Measurements from ENCODE around the gene PARP16. TPM values are rescaled to one million over a fixed set of nuclear protein-coding genes. Genes with fewer than 3 reads are reported as not detected.

Gene PARP16
- total RNA-seq, 3 donors from 2014 or later (not counting 1 experiment from before 2014, with no cell fraction given) = 11.7 to 19.3 (median 16.4) TPM

DNA sequence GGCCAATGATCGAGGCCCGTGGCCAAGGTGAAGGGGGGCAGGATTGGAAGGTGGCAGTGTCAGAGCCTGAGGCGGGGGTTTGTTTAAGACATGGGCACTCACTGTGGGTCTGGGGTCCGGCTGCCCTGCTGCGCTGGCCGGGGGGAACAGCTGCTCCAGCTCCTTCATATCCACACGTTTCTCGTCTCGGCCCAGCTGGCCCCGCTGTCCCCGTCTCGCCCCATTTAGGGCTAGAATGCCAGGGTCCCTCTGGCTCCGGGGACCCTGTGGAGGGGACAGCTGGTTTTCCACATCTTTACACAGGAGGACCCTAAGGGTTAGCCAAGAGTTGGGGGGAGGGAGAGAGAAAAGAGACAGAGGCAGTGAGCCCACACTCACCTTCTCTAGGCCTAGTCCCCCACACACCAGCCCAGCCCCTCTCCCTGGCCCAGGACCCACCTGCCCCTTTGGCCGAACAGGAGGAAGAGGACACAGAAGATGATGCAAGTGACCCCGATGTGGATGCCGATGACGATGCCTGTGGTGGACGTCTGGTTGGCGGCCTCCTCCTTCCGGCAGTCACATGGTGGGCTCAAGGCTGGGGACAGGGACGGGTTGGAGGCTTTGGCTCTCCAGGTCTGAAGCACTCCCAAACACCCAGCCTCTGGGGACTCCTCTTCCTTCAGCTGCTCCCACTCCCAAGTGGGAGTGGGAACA is 42.8 kb upstream of the PARP16 start:
- no peaks in the 10 kb centered on the region for H3K4me1 Mint-ChIP-seq
- H3K36me3 ChIP-seq (ENCODE audit: control insufficient read depth, insufficient read depth, low read length) = no peaks in the 10 kb centered on the region
- WGBS (ENCODE audit: insufficient coverage) = 92% methylated on average over 21 of the region's 21 CpGs
- H3K4me3 ChIP-seq (ENCODE audit: low read length) = no peak overlapping the region
- H3K4me3 Mint-ChIP-seq = no peak overlapping the region
- DNase-seq (no peak), ATAC-seq (no peak)
- no peaks in the 10 kb centered on the region for H3K9me3 ChIP-seq (ENCODE audit: control insufficient read depth, insufficient read depth, low read length)
- no peak overlapping the region for H3K27ac Mint-ChIP-seq
- H3K27ac ChIP-seq (ENCODE audit: low read length) = no peak overlapping the region
- peaks cover 5% of the 10 kb centered on the region for H3K27me3 ChIP-seq (ENCODE audit: control insufficient read depth, insufficient read depth, low read length)
- intact Hi-C loops (cut with micrococcal nuclease) = no loop called here
- H3K27me3 Mint-ChIP-seq (ENCODE audit: low read depth in 2 of 2) = no peaks in the 10 kb centered on the region
- no peaks in the 10 kb centered on the region for H3K36me3 Mint-ChIP-seq
- no peaks in the 10 kb centered on the region for H3K9me3 Mint-ChIP-seq
- TF ChIP-seq, protein P1, sequence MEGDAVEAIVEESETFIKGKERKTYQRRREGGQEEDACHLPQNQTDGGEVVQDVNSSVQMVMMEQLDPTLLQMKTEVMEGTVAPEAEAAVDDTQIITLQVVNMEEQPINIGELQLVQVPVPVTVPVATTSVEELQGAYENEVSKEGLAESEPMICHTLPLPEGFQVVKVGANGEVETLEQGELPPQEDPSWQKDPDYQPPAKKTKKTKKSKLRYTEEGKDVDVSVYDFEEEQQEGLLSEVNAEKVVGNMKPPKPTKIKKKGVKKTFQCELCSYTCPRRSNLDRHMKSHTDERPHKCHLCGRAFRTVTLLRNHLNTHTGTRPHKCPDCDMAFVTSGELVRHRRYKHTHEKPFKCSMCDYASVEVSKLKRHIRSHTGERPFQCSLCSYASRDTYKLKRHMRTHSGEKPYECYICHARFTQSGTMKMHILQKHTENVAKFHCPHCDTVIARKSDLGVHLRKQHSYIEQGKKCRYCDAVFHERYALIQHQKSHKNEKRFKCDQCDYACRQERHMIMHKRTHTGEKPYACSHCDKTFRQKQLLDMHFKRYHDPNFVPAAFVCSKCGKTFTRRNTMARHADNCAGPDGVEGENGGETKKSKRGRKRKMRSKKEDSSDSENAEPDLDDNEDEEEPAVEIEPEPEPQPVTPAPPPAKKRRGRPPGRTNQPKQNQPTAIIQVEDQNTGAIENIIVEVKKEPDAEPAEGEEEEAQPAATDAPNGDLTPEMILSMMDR (IDR thresholded peaks at IDR 0.05) = no peak
- H3K4me1 ChIP-seq (ENCODE audit: control insufficient read depth, insufficient read depth, low read length) = no peaks in the 10 kb centered on the region

GRCh38 chr15:65328506-65329287 is 42.0 kb upstream of the PARP16 start:
- intact Hi-C loops (cut with micrococcal nuclease) = no loop called here
- H3K4me3 ChIP-seq (ENCODE audit: low read length) = no peak overlapping the region
- no peaks in the 10 kb centered on the region for H3K36me3 Mint-ChIP-seq
- TF ChIP-seq, protein P1 (IDR thresholded peaks at IDR 0.05) = no peak
- peaks cover 5% of the 10 kb centered on the region for H3K27me3 ChIP-seq (ENCODE audit: control insufficient read depth, insufficient read depth, low read length)
- H3K4me1 Mint-ChIP-seq = no peaks in the 10 kb centered on the region
- H3K36me3 ChIP-seq (ENCODE audit: control insufficient read depth, insufficient read depth, low read length) = no peaks in the 10 kb centered on the region
- ATAC-seq = no peak
- H3K27ac Mint-ChIP-seq = no peak overlapping the region
- no peak for DNase-seq
- WGBS (ENCODE audit: insufficient coverage) = 84% methylated on average over 21 of the region's 21 CpGs
- no peaks in the 10 kb centered on the region for H3K27me3 Mint-ChIP-seq (ENCODE audit: low read depth in 2 of 2)
- no peaks in the 10 kb centered on the region for H3K9me3 ChIP-seq (ENCODE audit: control insufficient read depth, insufficient read depth, low read length)
- H3K27ac ChIP-seq (ENCODE audit: low read length) = no peak overlapping the region
- no peak overlapping the region for H3K4me3 Mint-ChIP-seq
- H3K4me1 ChIP-seq (ENCODE audit: control insufficient read depth, insufficient read depth, low read length) = no peaks in the 10 kb centered on the region
- no peaks in the 10 kb centered on the region for H3K9me3 Mint-ChIP-seq

DNA sequence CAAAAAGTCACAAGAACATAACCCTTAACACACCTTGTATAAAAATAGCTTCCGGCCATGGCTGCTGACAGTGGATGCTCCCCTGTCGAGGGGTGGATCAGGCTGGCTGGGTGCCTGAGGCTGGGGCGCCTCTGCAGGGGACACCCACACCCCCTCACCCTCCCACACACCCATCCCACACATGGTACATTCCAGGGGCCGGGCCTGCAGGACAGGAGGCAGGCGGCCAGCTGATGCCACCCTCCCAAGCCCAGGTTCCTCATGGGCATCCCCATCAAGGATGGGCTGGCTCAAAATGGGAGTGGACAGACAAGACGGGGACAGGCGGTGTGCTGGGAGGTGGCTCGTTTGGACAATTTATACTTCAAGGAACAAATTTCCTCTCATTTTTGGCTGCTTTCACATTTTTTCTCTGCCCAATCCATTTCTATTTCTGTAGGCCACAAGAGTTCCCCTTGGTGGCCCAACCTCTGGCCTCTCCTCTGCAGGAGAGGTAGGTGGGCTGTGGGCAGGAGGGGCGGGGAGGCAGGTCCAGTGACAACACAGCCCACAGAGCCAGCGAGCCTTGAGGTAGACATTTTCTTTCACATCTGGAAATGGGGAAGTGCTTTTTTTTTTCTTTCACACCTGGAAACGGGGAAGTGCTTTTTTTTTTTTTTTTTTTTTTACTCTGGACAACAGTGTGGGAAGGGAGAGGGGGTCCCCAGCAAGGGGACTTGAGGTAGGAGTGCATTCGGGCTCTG is 41.1 kb upstream of the PARP16 start:
- no peaks in the 10 kb centered on the region for H3K36me3 Mint-ChIP-seq
- DNase-seq (no peak), ATAC-seq (no peak)
- H3K4me3 ChIP-seq (ENCODE audit: low read length) = no peak overlapping the region
- H3K27ac ChIP-seq (ENCODE audit: low read length) = no peak overlapping the region
- H3K27ac Mint-ChIP-seq = no peak overlapping the region
- H3K9me3 Mint-ChIP-seq = no peaks in the 10 kb centered on the region
- TF ChIP-seq, protein P1 (IDR thresholded peaks at IDR 0.05) = no peak
- no peaks in the 10 kb centered on the region for H3K27me3 Mint-ChIP-seq (ENCODE audit: low read depth in 2 of 2)
- no peaks in the 10 kb centered on the region for H3K4me1 Mint-ChIP-seq
- no peak overlapping the region for H3K4me3 Mint-ChIP-seq
- no peaks in the 10 kb centered on the region for H3K36me3 ChIP-seq (ENCODE audit: control insufficient read depth, insufficient read depth, low read length)
- H3K4me1 ChIP-seq (ENCODE audit: control insufficient read depth, insufficient read depth, low read length) = no peaks in the 10 kb centered on the region
- H3K27me3 ChIP-seq (ENCODE audit: control insufficient read depth, insufficient read depth, low read length) = peaks cover 5% of the 10 kb centered on the region
- intact Hi-C loops (cut with micrococcal nuclease) = no loop called here
- WGBS (ENCODE audit: insufficient coverage) = 62% methylated on average over 12 of the region's 12 CpGs
- H3K9me3 ChIP-seq (ENCODE audit: control insufficient read depth, insufficient read depth, low read length) = no peaks in the 10 kb centered on the region
